ENCODE data around the gene ESYT2.

Gene ESYT2

GRCh38 chr7:158815083-158815799 is 14.1 kb downstream of the ESYT2 start (continued):
- TF ChIP-seq ZNF449 (tag by site-specific recombination; IDR thresholded peaks at IDR 0.05) (peak; percentile 79), ZNF140 (tag by site-specific recombination; IDR thresholded peaks at IDR 0.05) (no peak)

DNA sequence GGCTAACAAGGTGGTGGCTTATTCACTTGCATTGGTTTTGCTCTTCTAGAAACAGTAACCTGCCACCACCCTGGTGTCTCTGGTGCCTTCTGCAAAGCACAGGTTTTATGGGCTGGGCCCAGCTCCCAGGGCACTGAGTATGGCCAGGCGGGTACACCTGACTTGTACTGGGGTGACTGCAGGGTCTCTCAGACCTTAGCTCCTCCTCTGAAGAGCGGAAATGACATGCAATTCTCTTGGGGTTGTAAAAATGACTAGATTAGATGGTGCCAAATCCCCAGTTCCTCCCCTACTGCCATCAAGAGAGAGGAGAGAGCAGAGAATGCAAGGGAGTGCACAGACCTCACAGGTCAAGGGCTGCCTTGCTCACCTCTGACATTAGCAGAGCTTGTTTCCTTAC is 14.7 kb downstream of the ESYT2 start:
- TF ChIP-seq ZNF521 (tag by site-specific recombination; IDR thresholded peaks at IDR 0.05), result no peak
- TF ChIP-seq MZF1 (tag by site-specific recombination; IDR thresholded peaks at IDR 0.05; ENCODE audit: borderline replicate concordance), result peak; percentile 94
- Histone ChIP-seq H3K36me3 (ENCODE audit: control insufficient read depth in 2 of 2, insufficient read depth in 1 of 2, low read length in 2 of 2) (no peaks in the 10 kb centered on the region), H3K4me1 (ENCODE audit: control insufficient read depth, insufficient read depth, low read length) (peaks cover 2% of the 10 kb centered on the region; the same call in 1 of the 2 replicates), H3K4me3 (ENCODE audit: low read depth, low read length) (no peak overlapping the region), H3K27ac (ENCODE audit: extremely low read depth, low read depth, low read length) (no peak overlapping the region), H3K9me3 (ENCODE audit: control insufficient read depth, insufficient read depth, low read depth, low read length) (no peaks in the 10 kb centered on the region)
- CTCF ChIA-PET, result interaction anchor here (0.6 kb wide), 1 partner anchor 57 kb away, joined by 4 read pairs; no protein-coding TSS in a partner anchor
- POLR2A ChIA-PET, result no interaction called here

DNA sequence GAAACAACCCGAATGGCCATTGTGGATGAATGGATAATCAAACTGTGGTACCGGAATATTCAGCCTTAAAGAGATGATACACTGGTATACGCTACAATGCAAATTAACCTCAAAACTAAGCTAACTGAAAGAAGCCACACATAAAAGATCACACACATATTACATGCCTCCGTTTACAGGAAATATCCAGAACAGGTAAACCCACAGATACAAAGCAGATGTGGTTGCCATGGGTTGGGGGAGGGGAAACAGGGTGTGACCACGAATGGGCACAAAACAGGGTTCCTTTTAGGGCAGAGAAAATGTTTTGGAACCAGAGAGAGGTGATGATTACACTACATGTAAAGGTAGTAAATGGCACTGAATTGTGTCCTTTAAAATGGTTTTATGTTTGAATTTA is 16.6 kb downstream of the ESYT2 start:
- no peak overlapping the region for H3K27ac ChIP-seq (ENCODE audit: extremely low read depth, low read depth, low read length)
- no peak overlapping the region for H3K4me3 ChIP-seq (ENCODE audit: low read depth, low read length)
- no peaks in the 10 kb centered on the region; the same call in 1 of the 2 replicates for H3K4me1 ChIP-seq (ENCODE audit: control insufficient read depth, insufficient read depth, low read length)
- H3K36me3 ChIP-seq (ENCODE audit: control insufficient read depth in 2 of 2, insufficient read depth in 1 of 2, low read length in 2 of 2), result peaks cover 0 to 5% of the 10 kb centered on the region in 2 experiments; a peak in 1 of 3 replicates
- POLR2A ChIA-PET, result no interaction called here
- no peaks in the 10 kb centered on the region for H3K9me3 ChIP-seq (ENCODE audit: control insufficient read depth, insufficient read depth, low read depth, low read length)
- CTCF ChIA-PET, result no interaction called here
- TF ChIP-seq ZNF558 (tag by site-specific recombination; IDR thresholded peaks at IDR 0.05) (no peak), ZNF121 (tag by site-specific recombination; IDR thresholded peaks at IDR 0.05) (no peak), HOXD13 (CRISPR knock-in tag; IDR thresholded peaks at IDR 0.05; ENCODE audit: borderline replicate concordance) (no peak), KLF7 (tag by site-specific recombination; IDR thresholded peaks at IDR 0.05; ENCODE audit: borderline replicate concordance) (no peak), ZFP3 (tag by site-specific recombination; IDR thresholded peaks at IDR 0.05; ENCODE audit: low read depth) (no peak), ZNF707 (tag by site-specific recombination; IDR thresholded peaks at IDR 0.05) (no peak), ZNF112 (tag by site-specific recombination; IDR thresholded peaks at IDR 0.05) (no peak), ZNF704 (tag by site-specific recombination; IDR thresholded peaks at IDR 0.05) (no peak), REPIN1 (tag by site-specific recombination; IDR thresholded peaks at IDR 0.05; ENCODE audit: low read depth) (no peak), TCF7L2 (IDR thresholded peaks at IDR 0.05; ENCODE audit: borderline replicate concordance, low read depth, low read length) (no peak), KLF16 (tag by site-specific recombination; IDR thresholded peaks at IDR 0.05) (no peak), ZNF623 (tag by site-specific recombination; IDR thresholded peaks at IDR 0.05) (no peak), ZNF624 (tag by site-specific recombination; IDR thresholded peaks at IDR 0.05) (no peak), GLI4 (tag by site-specific recombination; IDR thresholded peaks at IDR 0.05) (no peak)
- TF ChIP-seq, protein P1, sequence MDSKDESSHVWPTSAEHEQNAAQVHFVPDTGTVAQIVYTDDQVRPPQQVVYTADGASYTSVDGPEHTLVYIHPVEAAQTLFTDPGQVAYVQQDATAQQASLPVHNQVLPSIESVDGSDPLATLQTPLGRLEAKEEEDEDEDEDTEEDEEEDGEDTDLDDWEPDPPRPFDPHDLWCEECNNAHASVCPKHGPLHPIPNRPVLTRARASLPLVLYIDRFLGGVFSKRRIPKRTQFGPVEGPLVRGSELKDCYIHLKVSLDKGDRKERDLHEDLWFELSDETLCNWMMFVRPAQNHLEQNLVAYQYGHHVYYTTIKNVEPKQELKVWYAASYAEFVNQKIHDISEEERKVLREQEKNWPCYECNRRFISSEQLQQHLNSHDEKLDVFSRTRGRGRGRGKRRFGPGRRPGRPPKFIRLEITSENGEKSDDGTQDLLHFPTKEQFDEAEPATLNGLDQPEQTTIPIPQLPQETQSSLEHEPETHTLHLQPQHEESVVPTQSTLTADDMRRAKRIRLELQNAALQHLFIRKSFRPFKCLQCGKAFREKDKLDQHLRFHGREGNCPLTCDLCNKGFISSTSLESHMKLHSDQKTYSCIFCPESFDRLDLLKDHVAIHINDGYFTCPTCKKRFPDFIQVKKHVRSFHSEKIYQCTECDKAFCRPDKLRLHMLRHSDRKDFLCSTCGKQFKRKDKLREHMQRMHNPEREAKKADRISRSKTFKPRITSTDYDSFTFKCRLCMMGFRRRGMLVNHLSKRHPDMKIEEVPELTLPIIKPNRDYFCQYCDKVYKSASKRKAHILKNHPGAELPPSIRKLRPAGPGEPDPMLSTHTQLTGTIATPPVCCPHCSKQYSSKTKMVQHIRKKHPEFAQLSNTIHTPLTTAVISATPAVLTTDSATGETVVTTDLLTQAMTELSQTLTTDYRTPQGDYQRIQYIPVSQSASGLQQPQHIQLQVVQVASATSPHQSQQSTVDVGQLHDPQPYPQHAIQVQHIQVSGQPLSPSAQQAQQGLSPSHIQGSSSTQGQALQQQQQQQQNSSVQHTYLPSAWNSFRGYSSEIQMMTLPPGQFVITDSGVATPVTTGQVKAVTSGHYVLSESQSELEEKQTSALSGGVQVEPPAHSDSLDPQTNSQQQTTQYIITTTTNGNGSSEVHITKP (tag by site-specific recombination; IDR thresholded peaks at IDR 0.05), result no peak
- TF ChIP-seq, protein P2, sequence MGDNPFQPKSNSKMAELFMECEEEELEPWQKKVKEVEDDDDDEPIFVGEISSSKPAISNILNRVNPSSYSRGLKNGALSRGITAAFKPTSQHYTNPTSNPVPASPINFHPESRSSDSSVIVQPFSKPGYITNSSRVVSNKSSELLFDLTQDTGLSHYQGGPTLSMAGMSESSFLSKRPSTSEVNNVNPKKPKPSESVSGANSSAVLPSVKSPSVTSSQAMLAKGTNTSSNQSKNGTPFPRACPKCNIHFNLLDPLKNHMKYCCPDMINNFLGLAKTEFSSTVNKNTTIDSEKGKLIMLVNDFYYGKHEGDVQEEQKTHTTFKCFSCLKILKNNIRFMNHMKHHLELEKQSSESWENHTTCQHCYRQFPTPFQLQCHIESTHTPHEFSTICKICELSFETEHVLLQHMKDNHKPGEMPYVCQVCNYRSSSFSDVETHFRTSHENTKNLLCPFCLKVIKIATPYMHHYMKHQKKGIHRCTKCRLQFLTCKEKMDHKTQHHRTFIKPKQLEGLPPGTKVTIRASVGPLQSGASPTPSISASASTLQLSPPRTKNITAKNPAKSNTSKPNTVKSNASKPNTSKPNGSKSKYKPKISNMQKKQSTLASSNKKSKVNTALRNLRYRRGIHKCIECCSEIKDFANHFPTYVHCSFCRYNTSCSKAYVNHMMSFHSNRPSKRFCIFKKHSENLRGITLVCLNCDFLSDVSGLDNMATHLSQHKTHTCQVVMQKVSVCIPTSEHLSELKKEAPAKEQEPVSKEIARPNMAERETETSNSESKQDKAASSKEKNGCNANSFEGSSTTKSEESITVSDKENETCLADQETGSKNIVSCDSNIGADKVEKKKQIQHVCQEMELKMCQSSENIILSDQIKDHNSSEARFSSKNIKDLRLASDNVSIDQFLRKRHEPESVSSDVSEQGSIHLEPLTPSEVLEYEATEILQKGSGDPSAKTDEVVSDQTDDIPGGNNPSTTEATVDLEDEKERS (tag by site-specific recombination; IDR thresholded peaks at IDR 0.05), result no peak
- TF ChIP-seq, protein P3, sequence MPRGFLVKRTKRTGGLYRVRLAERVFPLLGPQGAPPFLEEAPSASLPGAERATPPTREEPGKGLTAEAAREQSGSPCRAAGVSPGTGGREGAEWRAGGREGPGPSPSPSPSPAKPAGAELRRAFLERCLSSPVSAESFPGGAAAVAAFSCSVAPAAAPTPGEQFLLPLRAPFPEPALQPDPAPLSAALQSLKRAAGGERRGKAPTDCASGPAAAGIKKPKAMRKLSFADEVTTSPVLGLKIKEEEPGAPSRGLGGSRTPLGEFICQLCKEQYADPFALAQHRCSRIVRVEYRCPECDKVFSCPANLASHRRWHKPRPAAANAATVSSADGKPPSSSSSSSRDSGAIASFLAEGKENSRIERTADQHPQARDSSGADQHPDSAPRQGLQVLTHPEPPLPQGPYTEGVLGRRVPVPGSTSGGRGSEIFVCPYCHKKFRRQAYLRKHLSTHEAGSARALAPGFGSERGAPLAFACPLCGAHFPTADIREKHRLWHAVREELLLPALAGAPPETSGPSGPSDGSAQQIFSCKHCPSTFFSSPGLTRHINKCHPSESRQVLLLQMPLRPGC (tag by site-specific recombination; IDR thresholded peaks at IDR 0.05), result no peak
